GM19467 (cell line): ENCODE measurements around the gene SLAMF9.

ENCODE experiments used
- ATAC-seq: cut with Tn5 transposase; IDR thresholded peaks from one replicate; pipeline ENCODE4 v1.9.1; 2021; ENCODE audit warnings: mild to moderate bottlenecking, moderate library complexity; ENCODE audit not compliant: unreplicated experiment

Gene SLAMF9

DNA sequence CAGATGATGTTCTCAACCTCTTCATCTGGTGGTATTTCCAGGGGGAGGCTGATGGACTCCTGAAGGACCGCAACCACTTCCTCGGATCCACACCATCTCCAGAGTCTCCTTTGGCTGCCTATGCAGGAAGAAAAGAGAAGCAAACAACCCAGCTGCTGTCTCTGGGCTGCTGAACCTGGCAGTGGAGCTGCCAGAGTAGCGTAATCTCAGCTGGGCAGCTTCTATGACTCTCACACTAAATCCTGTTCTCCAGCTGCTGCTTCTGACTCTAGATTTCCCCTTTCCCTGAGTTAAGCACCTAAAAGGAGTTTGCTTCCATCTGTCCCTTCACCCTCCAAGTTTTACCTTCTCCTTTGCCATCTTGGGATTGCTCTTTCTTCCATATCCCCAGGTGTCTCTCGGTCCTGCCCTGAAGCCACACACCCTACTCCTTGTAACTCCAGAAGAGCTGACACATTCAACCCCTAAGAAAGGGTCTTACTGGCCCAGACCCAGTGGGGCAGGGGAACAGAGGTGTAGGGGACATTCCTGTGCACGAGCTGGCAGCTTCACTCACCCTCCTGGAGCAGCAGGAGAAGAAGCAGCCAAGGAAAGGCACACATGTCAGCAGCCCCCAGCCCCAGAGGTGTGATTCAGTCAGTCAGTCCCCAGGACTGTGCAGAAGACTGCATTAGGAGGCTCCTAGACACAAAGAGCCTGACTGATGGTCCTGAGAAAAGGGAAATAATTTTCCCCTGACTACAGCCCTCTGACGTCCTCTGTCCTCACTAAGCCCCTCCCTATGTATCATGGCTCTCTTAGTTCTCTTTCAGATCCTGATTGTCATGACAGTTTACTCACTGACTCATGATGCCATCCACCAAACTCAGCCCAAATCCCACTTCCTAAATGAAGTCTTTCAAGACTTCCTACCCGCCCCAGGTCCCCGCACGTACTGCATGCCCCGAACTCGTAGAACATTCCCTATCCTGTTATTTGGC, at the start of gene SLAMF9:
Gene SLAMF9 (minus strand): TSS at position 702 of the 980 bp plus-strand sequence. CDS start 100 bp downstream, at position 602.
- no peak for ATAC-seq

DNA sequence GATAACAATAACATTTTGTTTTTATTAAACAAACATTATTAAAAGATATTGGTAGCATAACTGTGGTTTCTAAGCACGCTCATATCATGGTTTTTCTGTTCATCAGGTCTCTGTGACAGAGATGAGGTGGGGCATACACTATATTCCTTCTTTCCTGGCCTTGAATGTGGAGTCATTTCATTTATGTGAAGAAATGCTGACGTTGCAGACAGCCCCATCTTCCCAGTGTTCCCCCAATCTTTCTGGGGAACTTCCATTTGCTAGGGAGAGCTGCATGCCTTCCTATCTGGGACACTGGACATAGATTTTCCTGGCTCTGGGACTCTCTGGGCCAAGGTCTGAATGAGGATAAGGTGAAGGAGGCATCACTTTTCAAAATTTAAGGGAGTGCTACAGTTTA, 47.4 kb upstream of the SLAMF9 start:
- ATAC-seq: no peak

DNA sequence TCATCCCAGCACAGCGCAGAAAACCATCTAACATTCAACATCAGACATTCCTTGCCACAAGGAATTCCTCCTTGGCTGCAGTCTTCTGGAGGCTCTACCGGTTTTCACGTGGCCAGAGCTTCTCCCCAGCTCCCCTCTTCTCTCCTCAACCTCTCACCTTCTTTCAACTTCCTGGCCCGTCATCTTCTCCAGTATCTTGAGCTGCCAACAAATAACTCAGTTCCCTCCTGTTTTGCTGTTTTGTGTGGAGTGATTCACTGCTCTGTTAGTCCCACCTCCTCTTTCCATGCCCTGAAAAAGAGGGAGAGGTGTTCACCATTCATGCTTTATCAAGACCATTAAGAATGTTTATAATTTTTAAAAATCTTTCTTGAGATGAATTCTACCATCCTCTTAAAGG, 45.2 kb upstream of the SLAMF9 start:
- ATAC-seq: no peak

DNA sequence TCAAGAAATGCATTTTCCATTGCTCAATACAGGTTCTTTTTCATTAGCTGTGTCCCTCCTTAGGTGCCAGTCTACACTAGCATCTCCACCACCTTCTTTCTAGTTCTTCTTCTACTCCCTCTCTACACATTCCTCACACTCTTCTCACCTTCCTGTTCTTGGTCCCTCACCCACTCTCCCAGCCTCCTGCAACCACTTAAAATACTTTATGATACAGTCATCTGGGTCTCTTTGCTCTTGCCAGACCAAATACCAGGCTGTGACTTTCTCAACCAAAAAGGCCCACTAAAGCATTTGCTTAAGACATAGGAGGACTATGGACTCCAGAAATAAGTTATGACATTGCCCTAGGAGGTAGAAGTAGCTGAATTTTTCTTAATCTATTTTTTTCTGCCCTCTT, 42.6 kb upstream of the SLAMF9 start:
- ATAC-seq: no peak

DNA sequence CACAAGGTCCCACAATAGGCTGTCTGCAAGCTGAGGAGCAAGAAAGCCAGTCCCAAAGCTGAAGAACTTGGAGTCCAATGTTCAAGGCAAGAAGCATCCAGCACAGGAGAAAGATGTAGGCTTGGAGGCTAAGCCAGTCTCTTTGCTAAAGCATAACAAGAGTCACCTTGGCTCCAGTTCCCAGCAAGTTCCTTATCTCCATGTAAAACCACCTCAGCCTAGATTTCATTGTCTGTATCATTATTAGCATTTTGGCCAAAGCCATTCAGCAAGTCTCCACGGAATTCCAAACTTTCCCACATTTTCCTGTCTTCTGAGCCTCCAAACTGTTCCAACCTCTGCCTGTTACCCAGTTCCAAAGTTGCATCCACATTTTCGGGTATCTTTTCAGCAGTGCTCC, 40.9 kb upstream of the SLAMF9 start:
- no peak for ATAC-seq

DNA sequence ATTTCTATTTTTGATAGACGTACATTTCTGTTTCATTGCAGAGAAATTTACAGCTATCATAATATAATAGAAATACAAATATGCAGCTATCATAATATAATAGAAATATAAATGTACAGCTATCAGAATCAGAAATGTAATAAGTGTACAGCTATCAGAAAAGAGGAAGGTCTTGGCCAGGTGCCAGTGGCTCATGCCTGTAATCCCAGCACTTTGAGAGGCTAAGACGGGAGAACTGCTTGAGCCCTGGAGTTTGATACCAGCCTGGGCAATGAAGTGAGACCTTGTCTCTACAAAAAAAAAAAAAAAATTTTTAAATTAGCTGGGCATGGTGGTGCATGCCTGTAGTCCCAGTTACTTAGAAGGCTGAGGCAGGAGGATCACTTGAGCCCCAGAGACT, 39.9 kb upstream of the SLAMF9 start:
- ATAC-seq: no peak

DNA sequence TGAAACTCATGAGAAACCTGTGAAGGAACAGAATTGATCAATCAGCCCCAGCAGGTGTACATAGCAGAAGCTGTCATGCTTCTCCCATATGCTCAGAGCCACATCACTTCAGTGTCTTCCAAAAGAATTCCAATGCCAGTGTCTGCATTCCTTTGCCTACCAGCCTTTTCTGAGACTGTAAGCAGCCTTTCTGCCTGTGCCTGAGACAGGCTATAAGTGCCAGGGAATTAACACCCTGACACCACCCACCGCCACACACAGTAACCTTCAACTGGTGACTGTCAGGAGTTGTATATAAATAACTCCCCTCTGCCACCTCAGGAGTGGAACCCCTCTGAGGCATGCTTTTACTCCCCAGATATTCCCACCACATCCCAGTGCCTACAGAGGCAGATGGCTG, 38.1 kb upstream of the SLAMF9 start:
- ATAC-seq: no peak

DNA sequence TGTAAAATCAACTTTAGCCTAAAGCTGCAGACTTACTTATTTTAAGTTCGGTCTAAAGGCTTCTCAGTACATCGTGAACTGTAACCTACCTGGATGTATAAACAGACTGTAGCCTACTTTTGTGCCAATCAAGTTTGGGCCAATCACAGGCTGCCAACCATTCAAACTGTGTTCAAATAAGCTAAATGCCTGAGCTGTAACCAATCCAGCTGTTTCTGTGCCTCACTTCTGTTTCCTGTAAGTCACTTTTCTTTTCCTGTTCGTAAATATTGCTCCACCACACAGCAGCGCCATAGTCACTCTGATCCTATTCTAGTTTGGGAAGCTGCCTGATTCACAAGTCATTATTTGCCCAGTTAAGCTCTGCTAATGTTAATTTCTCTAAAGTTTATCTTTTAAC, 37.5 kb upstream of the SLAMF9 start:
- no peak for ATAC-seq

DNA sequence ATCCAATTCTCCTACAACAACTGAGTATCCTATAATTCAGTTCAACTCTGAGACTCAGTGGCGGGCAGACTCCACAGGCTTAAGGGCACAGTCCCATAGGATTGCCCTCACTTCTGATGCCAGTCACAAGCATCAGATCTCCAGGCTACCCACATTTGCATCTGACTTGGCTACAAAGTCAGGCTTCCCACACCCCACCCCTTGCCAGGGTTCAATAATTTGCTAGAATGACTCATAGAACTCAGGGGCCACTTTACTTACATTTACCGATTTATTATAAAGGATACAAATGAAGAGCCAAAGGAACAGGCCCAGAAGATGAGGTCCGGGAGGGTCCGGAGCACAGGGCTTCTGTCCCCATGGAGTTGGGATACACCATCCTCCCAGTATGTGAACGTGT, 36.0 kb upstream of the SLAMF9 start:
- ATAC-seq: no peak

DNA sequence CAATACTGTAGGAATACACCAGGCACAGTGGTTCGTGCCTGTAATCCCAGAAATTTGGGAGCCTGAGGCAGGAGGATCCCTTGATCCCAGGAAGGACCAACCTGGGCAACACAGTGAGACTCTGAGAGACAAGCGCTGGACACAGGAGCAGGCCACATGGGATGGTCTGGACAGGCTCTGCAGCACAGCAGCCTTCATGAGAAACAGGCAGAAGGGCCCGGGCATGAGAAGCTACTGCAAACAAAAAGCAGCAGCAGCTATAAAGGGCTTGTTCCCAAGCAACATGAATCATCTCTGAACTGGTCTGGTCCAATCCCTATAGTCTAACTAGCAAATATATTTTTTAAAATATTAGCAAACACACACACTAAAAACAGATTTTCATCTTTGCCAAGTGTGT, 35.5 kb upstream of the SLAMF9 start:
- ATAC-seq: no peak

DNA sequence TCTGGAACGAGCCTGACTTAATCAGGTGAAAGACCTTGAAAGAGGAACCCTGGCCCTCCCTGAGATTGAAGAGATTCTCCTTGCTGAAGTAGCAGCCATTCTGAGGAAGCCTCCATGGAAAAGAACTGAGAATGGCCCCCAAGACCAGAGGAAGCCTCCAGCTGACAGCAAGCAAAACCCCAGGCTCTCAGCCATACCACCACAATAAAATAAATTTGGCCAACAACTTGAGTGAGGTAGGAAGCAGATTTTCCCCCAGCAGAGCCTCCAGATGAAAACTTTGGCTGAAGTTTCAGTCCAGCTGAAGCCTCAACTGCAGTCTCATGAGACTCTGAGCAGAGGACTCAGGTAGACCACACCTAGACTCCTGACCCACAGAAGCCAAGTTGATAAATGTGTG, 34.0 kb upstream of the SLAMF9 start:
- ATAC-seq: no peak

DNA sequence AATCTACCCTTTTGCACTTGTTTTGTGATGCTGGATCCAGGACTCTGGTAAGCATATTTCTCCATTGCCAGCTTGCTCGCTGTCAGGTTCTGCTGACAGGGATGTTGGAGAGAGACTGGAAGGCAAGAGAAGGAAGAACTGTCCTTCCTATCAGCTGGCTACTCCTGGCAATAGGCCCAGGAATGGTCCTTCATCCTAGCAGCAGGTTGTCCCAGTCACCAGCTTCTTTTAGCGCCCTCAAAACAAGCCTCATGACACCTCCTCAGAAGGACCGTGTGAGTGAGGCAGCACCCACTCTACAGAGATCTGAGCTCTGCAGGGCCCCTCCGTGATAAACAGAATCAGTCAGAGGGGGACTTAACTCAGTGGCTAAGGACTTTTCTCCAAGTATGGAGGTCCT, 33.1 kb upstream of the SLAMF9 start:
- no peak for ATAC-seq

DNA sequence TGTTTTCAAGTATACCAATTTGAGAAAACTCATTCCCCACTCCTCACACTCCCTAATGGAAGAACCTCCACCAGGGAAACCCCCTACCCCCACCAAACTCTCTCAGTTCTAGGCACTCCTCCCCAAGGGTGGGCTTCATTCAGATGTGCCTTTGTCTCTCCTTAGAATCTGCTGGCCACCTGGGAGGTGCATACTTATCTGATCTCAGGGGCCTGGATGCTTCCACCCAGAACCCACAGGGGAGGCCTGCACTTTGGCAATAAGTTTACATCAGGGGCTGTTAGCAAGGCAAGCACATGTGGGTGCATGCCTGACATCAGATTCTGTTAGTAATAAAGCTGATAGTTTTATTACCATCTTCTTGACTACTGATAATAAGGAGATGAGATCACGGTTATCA, 32.5 kb upstream of the SLAMF9 start:
- no peak for ATAC-seq

DNA sequence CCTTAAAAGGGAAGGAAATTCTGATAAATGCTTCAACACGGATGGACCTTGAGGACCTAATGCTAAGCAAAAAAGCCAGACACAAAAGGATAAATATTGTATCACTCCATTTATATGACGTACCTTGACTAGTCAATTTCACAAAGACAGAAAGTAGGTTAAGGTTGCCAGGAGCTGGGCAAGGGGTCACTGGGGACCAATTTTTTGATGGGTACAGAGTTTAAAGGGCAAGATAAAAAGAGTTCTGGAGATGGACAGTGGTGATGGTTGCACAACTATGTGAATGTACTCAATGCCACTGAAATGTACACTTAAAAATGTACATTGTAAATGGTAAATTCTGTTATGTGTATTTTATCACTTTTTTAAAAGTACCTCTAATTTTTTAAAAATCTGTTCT, 32.1 kb upstream of the SLAMF9 start:
- ATAC-seq: no peak

DNA sequence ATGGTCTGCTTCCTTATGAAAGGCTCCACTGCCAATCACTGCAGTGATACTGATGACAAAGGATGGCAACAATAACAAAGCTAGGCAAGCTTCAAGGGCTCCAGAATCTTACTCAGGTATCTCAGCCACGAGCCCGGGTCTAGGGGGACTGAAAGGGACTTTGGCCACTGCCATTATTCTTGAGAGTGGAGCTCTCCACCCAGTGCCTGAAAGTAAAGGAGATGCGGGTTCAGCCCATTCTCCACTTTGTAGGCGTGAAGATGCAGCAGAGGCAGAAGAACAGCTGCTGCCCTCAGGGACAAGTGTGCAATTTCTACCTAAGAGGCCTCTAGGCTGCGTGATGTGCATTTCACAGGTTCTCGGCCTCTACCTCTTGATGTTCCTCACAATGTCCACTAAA, 31.4 kb upstream of the SLAMF9 start:
- no peak for ATAC-seq

DNA sequence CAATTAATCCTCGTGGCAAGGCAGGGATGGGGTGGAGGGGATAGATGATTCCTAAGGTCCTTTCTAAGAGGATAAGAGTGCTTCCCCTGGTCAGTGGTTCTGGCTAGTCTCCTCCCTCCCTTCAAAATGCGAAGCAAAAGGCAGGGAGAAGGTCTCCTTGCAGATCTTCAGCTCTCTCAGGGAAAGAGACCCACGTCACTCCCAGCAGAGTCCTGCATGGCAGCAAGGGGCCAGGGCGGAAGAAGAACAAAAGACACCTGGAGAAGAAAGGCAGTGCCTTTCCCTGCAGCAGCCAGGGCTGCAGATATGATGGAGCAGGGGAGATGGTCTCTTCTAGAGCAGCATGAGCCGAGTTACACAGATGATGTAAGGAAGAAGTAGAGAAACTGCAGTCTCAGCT, 29.6 kb upstream of the SLAMF9 start:
- no peak for ATAC-seq

DNA sequence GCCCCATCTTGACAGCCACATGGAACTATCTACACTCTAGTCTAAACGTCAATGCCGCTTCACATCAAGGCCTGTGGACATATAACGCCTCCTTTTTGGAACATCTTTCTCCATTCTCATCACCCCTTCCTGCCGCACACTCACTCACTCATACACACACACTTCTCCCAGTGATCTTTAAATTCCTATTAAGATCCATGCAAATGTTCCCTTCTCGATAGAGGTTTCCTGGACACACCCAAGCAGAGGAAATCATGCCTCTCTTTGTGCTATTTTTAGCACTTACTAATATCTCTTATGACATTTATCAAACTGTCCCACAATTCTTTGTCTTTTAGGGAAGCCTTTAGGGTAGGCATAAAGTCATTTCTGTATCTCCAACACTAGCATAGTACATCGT, 28.2 kb upstream of the SLAMF9 start:
- no peak for ATAC-seq

DNA sequence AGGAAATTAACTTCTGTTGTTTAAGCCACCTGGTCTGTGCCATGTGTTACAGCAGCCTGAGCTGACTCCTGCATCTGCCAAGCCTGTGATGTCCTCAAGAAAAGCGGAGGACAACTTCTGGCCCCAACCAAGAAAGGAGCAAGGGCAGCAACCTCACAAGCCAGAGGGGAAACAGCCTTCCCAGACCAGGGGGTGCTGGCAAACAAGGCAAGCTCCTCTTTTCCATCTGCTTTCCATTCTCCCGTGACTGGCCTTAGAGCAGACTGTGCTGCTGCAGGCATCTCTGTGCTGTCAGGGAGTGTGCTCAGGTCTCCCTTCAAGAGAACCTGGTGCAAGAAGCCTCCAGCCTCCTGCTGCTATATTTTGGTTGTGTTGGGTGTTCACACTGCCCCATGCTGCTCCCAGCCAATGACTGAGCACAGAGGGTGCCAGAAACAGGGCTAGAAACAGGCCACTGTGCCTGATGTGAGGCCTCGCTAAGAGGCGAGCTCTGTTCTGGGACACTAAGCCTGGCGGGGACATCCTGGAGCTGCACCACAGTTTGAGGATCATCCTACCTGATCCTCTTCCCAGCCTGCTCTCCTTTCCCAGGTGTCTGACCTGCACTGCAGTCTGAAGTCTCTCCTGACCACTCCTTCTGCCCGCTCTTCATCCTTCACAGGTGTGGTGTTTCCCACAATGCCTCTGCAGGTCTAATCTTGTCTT, 27.5 kb upstream of the SLAMF9 start:
- no peak for ATAC-seq

DNA sequence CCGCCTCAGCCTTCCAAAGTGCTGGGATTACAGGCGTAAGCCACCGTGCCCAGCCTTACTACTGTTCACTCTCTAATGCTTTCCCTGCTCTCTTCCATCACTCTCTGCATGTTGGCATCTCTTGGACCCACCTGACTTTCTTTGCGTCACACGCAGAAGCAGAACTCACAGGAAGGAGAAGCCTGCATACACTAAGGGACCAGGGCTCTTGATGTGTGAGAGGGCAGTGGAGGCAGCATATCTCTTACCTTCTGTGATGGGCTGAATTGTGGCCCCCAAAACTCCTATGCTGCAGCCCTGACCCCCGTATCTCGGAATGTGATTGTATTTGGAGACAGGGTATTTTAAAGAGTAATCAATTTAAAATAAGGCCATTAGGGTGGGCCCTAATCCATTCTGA, 26.7 kb upstream of the SLAMF9 start:
- no peak for ATAC-seq

DNA sequence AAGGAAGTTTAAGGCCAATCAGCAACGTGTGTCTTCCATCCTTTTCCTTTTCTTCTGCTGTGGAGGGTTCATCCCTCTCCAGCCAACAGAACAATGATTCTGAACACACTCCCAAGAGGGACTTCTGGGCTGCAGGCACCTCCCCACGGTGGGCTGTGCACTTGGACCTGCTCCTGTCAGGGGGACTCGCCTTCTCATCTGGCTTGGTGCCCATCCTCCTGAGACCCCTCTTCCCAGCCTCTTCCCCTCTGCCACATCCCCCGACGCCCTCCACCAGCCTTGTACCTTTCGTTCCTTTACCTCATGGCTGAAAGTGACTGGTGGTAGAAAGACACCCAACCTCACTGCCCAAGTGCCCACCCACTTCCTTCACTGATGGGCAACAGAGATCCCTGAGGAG, 26.0 kb upstream of the SLAMF9 start:
- ATAC-seq: no peak

DNA sequence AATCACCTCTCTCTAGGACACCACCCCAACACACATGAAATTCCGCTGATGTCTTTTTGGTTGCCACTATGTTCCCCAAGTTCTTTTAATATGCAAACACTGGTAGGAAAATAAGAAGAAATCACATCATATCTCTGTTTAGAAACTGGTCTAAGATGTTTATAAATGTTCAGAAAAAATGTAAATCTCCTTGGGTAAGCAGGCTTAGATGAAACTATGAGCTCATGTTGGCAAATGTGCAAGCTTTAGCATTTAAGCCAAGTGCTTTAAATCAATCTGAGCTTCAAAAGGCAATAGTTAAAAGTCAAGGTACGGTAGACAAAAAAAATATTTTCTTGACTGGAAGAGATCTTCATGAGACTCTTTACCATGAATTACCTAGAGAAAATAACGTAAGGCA, 25.2 kb upstream of the SLAMF9 start:
- ATAC-seq: no peak

DNA sequence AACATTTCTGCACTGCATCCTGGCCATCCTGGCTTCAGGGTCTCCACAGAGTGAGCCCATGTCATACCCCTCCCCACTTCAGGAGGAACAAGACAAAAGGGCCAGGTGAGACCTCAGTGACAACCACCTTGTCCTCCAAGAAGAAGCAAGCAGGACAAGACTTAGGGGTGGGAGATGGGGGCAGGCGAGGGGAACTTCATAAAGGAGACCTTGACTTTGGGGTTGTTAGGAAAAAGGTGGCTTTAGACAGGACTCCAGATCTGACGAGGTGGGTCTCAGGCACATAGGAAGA, 24.0 kb upstream of the SLAMF9 start:
- ATAC-seq: no peak
